Hematopoietic multipotent progenitor cell treated with erythropoietin and hydrocortisone succinate and interleukin-3 and kit ligand, for 8 days (in vitro differentiated cells): ENCODE data around the gene UPK2.
A peak's percentile ranks its signal among the peaks of the same experiment; 100 is the strongest.

Source experiments
- DNase-seq: peaks from one replicate; pipeline ENCODE4 v3.0.0-alpha.2; 2015

Gene UPK2

GRCh38 chr11:118996926-118997626 lies 41.0 kb downstream of the UPK2 start:
- peak; percentile 70 for DNase-seq

GRCh38 chr11:118997627-118998387 lies 41.7 kb downstream of the UPK2 start, which contains the start of gene CENATAC:
TSS of gene CENATAC (plus strand) at chr11:118998138. CDS start at chr11:118998198, 60 bp downstream.
- peak; percentile 95 for DNase-seq

- no peak for DNase-seq
Observed at GRCh38 chr11:118998388-118998717, 42.3 kb downstream of the UPK2 start.

GRCh38 chr11:118998822-118999221 lies 42.7 kb downstream of the UPK2 start:
- DNase-seq: no peak

GRCh38 chr11:119000906-119001305 lies 44.8 kb downstream of the UPK2 start:
- DNase-seq: no peak

- DNase-seq: peak; percentile 52
Observed at GRCh38 chr11:119006656-119007055, 50.6 kb downstream of the UPK2 start.
